Osteoblast (primary cell): Measurements from ENCODE around the gene EIF2AK3. TPM values are rescaled to one million over a fixed set of nuclear protein-coding genes. Genes with fewer than 3 reads are reported as not detected.
"Not testable (repeated sequence)": the region's sequence is repeated elsewhere in the genome, so short reads cannot be mapped to it uniquely, and the experiment has no call there.

ENCODE experiments used
- DNase-seq: peaks from one replicate; pipeline ENCODE4 v3.0.0; 2011; ENCODE audit warnings: low spot score, mixed read lengths; ENCODE audit not compliant: insufficient read length; ENCODE audit errors: missing footprints
- H2AFZ ChIP-seq: 2 replicates; pipeline ENCODE4 v1.6.0; 2011; ENCODE audit warnings: mild to moderate bottlenecking, low read length
- H3K27ac ChIP-seq: 2 replicates; pipeline ENCODE4 v1.5.1; 2011; ENCODE audit warnings: mild to moderate bottlenecking, low read depth, low read length, moderate library complexity
- H3K27me3 ChIP-seq: 2 replicates; pipeline ENCODE4 v1.6.0; 2012; ENCODE audit warnings: mild to moderate bottlenecking, control low read depth, inconsistent platforms, low read length, moderate library complexity; ENCODE audit not compliant: insufficient read depth
- H3K36me3 ChIP-seq: 2 replicates; pipeline ENCODE4 v1.5.1; 2011; ENCODE audit warnings: mild to moderate bottlenecking, low read length, control low read depth, moderate library complexity; ENCODE audit not compliant: insufficient read depth
- H3K4me1 ChIP-seq: 2 replicates; pipeline ENCODE4 v1.5.1; 2011; ENCODE audit warnings: mild to moderate bottlenecking, low read length, control low read depth, moderate library complexity; ENCODE audit not compliant: insufficient read depth
- H3K4me2 ChIP-seq: 2 replicates; pipeline ENCODE4 v1.6.0; 2011; ENCODE audit warnings: mild to moderate bottlenecking, low read length; ENCODE audit not compliant: insufficient read depth
- H3K4me3 ChIP-seq: fragments of 200-600 bp; sonication (generic); 3 replicates; pipeline ENCODE4 v1.5.1; 2012; ENCODE audit warnings: mild to moderate bottlenecking, low read length, inconsistent platforms; ENCODE audit not compliant: insufficient read depth
- H3K79me2 ChIP-seq: 2 replicates; pipeline ENCODE4 v1.6.0; 2012; ENCODE audit warnings: mild to moderate bottlenecking, low read length, control low read depth, inconsistent platforms; ENCODE audit not compliant: insufficient read depth
- H3K9me3 ChIP-seq: 2 replicates; pipeline ENCODE4 v1.5.1; 2011; ENCODE audit warnings: low read depth, low read length, control low read depth
- H4K20me1 ChIP-seq: 2 replicates; pipeline ENCODE4 v1.6.0; 2012; ENCODE audit warnings: mild to moderate bottlenecking, low read length, control low read depth; ENCODE audit not compliant: insufficient read depth
- CTCF ChIP-seq: IDR thresholded peaks from 2 replicates; pipeline ENCODE4 v1.5.1; 2011; ENCODE audit warnings: mild to moderate bottlenecking, low read depth, low read length, moderate library complexity; ENCODE audit errors: extremely low read depth
- total RNA-seq: library from RNA; depleted of rRNA; stranded (reverse); fragments of >200 nt; gene quantifications from 2 replicates; pipeline ENCODE4 v1.2.3, GENCODE V29; 2012

Gene EIF2AK3
- total RNA-seq, 1 donor: 25.7 TPM

- Histone ChIP-seq H3K36me3 (no peaks in the 10 kb centered on the region), H4K20me1 (no peaks in the 10 kb centered on the region), H3K4me3 (peak overlapping the region; percentile 36), H3K4me2 (peak overlapping the region; percentile 56), H3K27ac (peak overlapping the region; percentile 83), H3K27me3 (no peaks in the 10 kb centered on the region), H3K4me1 (peaks cover 50% of the 10 kb centered on the region), H2AFZ (no peak overlapping the region), H3K9me3 (no peaks in the 10 kb centered on the region), H3K79me2 (no peaks in the 10 kb centered on the region)
- TF ChIP-seq CTCF: no peak
- DNase-seq: peak; percentile 76
Observed at GRCh38 chr2:88657131-88657530, 29.9 kb upstream of the EIF2AK3 start.

- Histone ChIP-seq H3K9me3 (no peaks in the 10 kb centered on the region), H3K4me2 (peak overlapping the region; percentile 56), H3K4me3 (no peak overlapping the region), H3K27me3 (no peaks in the 10 kb centered on the region), H3K36me3 (no peaks in the 10 kb centered on the region), H3K4me1 (peaks cover 50% of the 10 kb centered on the region), H2AFZ (peak overlapping the region; percentile 13), H4K20me1 (no peaks in the 10 kb centered on the region), H3K27ac (peak overlapping the region; percentile 83), H3K79me2 (no peaks in the 10 kb centered on the region)
- DNase-seq: peak; percentile 89
- no peak for TF ChIP-seq CTCF
Observed at GRCh38 chr2:88656690-88657089, 29.4 kb upstream of the EIF2AK3 start.

- no peak overlapping the region for H2AFZ ChIP-seq
- DNase-seq: peak; percentile 63
- no peaks in the 10 kb centered on the region for H4K20me1 ChIP-seq
- no peaks in the 10 kb centered on the region for H3K9me3 ChIP-seq
- peaks cover 48% of the 10 kb centered on the region for H3K4me1 ChIP-seq
- H3K4me2 ChIP-seq: no peak overlapping the region
- H3K27ac ChIP-seq: peak overlapping the region; percentile 38
- H3K36me3 ChIP-seq: no peaks in the 10 kb centered on the region
- no peaks in the 10 kb centered on the region for H3K27me3 ChIP-seq
- no peak for TF ChIP-seq CTCF
- H3K79me2 ChIP-seq: no peaks in the 10 kb centered on the region
- no peak overlapping the region for H3K4me3 ChIP-seq
Observed at GRCh38 chr2:88654714-88655113, 27.4 kb upstream of the EIF2AK3 start.

- Histone ChIP-seq H3K4me3 (no peak overlapping the region), H3K4me1 (peaks cover 21% of the 10 kb centered on the region), H4K20me1 (no peaks in the 10 kb centered on the region), H3K36me3 (no peaks in the 10 kb centered on the region), H3K9me3 (no peaks in the 10 kb centered on the region), H3K4me2 (no peak overlapping the region), H3K79me2 (no peaks in the 10 kb centered on the region), H3K27ac (no peak overlapping the region), H3K27me3 (peaks cover 2% of the 10 kb centered on the region), H2AFZ (no peak overlapping the region)
- DNase-seq: no peak
- no peak for TF ChIP-seq CTCF
Observed at GRCh38 chr2:88651646-88652045, 24.4 kb upstream of the EIF2AK3 start.

GRCh38 chr2:88645291-88645882 is 18.1 kb upstream of the EIF2AK3 start:
- H2AFZ ChIP-seq, H3K4me1 ChIP-seq, H3K4me2 ChIP-seq, H3K36me3 ChIP-seq, H4K20me1 ChIP-seq, H3K9me3 ChIP-seq, DNase-seq, H3K79me2 ChIP-seq, H3K27ac ChIP-seq, H3K4me3 ChIP-seq: not testable (repeated sequence)
- H3K27me3 ChIP-seq: peaks cover 20% of the 10 kb centered on the region
